HG03469 (cell line): ENCODE data around the gene CDSN.

Experiments used
- ATAC-seq: cut with Tn5 transposase; IDR thresholded peaks from one replicate; pipeline ENCODE4 v1.9.1; 2021; ENCODE audit warnings: mild to moderate bottlenecking, moderate library complexity, moderate number of reproducible peaks; ENCODE audit not compliant: unreplicated experiment

The CDSN gene

DNA sequence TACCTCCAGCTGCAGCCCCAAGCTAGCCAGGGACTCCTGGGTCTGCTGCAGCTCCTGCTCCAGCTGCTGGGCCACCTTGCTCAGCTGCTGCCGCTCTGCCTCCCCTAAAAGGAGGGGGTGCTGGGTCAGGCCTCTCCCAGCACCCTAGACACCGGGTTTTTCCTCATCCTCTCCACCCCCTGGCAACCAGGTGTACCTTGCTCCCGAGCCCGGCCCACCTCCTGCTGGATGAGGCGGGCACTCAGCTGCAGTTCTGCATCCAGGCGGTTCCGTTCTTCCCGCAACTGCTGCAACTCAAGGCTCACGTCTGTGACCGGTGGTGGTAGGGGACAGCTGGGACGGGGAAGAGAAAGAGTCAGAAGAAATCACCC, 24.7 kb upstream of the CDSN start:
- no peak for ATAC-seq

DNA sequence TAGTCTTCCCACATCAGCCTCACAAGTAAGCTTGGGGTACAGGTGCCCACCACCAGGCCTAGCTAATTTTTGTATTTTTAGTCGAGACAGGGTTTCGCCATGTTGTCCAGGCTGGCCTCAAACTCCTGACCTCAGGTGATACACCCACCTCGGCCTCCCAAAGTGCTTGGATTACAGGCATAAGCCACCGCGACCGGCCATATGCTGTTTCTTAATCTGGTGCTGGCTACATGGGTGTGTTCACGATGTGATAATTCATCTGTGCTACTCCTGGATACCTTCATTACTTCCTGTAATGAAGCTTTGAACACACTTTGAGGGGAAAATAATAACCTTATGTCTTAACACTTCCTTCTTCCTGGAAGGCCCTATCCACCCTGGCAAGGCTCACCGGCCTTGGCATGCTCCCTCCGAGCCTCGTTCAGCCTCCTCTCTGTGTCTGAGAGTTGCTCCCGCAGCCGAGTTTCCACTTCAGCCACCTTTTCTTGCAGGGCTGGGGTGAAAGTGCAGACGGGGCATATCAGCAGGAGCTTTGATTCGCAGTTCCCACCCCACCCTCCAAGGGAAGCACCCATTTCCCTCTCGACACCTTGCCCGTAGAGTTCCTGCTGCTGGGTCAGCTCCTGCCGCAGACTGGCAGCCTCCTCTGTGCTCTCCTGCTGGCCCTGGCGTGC, 24.2 kb upstream of the CDSN start:
- no peak for ATAC-seq

DNA sequence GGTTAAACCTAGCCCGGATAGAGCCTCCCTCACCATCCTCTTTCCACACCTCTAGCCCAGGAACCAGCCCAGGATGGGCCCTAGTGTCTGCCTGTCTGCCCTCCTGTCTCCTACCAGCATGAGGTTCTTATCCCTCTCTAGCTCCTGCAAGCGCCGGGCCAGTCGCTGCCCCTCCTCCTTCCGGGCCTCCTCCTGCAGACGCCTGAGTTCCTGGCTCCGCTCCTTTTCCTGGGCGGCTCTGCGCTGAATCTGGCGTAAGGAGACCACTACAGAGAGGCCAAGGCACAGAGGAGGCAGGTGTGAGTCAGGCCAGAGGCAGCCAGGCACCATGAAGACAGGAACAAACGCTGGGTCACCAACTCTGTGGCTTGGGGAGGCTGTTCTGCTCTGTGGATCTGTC, 22.9 kb upstream of the CDSN start:
- no peak for ATAC-seq

DNA sequence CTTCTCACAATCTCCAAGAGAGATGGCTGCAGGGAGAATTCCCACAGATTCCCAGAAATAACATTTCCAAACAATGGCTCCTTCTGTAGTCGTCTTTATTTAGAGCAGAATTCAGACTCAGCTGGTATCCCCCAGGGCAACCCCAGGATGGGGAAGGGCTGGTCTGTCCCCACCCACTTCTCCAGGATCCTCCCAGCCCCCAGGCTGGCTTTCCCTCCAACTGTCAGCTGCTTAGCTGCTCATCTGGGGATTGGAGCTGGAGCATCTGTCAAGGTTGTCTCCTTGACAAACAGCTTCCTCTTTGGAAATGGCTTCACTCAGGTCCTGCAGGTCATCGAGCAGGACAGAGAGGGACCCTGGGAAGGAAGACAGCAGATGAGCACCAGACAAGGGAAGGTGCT, 22.1 kb upstream of the CDSN start:
- ATAC-seq, result no peak

DNA sequence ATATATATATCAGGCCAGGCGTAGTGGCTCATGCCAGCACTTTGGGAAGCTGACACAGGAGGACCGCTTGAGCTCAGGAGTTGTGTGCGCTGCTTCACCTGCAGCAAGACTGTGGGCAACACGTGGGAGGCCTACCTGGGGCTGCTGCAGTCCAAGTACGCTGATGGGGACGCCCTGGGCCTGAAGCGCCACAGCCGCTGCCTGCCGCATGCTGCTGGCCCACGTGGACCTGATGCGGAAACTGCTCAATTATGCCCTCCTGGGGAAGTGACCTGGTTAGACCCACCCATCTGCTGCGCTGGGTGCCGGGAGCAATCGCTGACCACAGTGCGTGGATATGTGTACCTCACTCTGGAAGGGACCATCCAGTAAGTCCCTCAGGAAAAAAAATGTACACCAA, 20.4 kb upstream of the CDSN start:
- ATAC-seq, result no peak

DNA sequence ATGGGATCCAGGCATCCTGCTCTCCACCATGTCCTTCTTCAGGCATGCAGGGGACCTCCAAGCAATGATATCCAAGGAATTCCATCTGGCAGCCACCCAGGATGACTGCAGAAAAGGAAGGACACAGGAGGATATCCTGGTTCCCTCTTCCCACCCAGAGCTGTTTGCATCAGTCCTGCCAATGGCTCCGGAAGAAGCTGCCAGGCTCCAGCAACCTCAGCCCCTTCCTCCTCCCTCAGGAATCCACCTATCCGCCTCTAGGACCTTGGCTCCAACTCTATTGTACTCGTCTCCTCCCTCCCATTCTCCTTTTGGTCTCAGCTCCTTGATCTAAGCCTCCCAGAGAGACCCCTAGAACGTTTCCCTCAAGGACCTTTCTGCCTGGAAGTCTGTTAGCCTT, 19.4 kb upstream of the CDSN start:
- no peak for ATAC-seq

DNA sequence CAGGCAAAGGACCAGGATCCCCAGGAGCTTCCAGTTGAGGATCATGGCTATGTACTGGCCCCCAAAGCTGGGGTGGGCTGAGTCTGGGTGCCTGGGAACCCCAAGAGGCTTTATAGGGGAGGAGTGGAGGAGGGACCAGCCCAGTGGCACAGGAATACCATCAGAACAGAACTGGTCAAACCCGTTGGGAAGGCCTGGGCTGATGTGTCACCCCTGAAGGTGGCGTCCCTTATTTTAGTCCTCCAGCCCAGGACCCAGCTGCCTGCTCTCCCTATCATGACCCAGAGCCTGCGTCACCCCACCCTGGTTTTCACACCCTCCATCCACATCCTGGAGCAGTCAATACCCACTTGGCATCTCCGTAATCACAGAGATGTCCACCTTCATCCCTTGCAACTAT, 18.7 kb upstream of the CDSN start, which contains the start of gene PSORS1C2:
Gene PSORS1C2, minus strand, starts transcription at position 85 of the 400 bp plus-strand sequence. Its CDS starts 40 bp downstream, at position 45.
- no peak for ATAC-seq

DNA sequence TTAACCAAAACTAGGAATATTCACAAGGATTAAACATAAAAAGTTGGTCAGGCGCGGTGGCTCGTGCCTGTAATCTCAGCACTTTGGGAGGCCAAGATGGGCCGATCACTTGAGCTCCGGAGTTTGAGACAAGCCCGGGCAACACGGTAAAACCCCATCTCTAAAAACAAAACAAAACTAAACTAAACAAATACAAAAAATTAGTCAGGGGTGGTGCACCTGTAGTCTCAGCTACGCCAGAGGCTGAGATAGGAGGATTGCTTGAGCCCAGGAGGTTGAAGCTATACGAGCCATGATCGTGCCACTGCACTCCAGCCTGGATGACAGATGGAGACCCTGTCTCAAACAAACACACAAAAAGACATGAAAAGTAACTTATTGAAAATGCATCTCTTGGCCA, 15.5 kb upstream of the CDSN start:
- ATAC-seq, result no peak

DNA sequence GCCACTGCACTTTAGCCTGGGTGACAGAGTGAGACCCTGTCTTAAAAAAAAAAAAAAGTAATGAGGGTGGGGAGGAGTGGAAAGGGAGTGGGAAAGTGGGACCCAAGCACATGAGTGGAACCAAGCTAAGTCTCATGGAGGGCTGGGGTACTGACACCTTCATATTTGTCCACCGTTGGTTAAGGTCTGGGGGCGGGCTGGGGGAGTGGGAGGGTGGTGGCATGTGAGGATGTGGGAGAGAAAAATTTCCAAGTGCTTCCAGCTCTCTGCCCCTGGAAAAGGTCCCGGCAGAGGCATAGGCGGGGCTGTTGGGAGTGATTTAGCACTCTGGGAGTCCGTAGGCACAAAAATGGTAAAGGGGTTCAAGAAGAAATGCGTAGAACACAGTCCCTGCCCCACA, 12.6 kb upstream of the CDSN start:
- no peak for ATAC-seq

DNA sequence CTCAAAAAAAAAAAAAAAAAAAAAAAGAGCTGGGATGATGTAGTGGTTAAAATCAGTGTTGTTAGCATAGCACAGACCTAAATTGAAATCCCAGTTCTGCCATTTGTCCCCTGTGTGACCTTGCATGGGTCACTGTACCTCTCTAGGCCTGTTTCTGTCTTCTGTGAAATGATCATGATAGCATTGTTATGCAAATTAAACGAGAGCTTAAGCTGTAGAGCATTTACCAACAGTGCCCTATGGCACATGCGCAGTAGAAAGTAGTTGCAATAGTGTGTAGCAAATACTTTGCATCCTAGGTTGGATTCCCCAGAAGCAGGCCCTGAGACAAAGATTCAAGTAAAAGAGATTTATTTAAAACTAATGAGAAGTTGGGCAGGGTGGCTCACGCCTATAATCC, 11.3 kb upstream of the CDSN start:
- no peak for ATAC-seq

DNA sequence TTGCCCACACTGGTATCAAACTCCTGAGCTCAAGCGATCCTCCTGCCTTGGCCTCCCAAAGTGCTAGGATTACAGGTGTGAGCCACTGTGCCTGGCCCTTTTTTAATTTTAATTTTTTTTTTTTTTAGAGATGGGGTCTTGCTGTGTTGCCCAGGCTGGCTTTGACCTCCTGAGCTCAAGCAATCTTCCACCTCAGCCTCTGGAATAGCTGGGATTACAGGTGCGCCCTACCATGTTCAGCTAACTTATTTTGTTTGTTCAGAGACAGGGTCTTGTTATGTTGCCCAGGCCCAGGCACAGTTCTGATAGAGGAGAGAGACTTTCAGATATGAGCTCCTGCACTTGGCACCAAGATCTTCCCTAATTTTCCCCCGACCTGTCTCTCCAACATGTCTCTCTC, 10.5 kb upstream of the CDSN start:
- no peak for ATAC-seq

DNA sequence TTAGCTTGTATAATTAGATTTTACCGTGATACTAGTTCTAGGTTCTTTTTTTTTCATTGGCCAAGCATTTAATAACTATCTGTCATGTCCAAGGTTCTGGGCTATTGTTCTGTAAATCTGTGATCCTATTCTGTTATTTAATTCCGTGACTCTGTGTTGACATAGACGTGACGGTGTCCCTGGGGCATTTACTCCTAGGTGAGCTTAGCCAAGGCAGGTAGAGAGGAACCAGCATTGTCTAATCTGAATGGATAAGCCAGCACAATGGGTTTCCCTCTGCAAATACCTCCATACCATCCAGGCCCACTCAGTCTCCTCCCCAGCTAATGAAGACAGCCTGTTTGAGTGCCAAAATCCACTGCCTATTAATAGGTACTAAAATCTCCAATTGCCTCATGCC, 8.9 kb upstream of the CDSN start:
- no peak for ATAC-seq

DNA sequence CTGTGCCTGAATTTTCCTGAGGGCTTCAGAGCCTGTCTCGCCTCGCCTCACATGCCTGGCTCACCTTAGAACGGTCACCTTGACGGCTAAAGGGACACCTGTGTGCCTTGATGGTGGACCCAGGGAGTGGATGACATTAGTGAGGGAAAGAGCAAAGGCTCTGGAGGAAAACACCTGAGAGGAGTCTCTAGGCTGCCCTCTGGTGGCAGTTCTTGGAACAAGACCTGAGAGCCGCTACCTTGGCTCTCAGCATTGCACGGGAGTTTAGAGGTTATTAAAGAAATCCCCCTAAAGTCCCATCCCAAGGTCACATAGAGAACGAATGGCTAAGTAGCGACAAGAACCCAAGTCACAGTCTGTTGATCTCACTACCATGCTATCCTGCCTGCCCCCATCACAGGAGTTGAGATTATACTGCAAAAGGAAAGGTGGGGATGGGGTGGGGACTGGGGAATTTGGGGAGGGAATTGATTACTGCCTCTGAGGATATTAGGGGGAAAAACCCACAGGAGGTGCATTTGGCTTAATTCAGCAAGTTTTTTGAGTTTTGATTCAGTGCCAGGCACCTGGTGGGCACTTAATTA, 7.9 kb upstream of the CDSN start:
- ATAC-seq, result no peak

DNA sequence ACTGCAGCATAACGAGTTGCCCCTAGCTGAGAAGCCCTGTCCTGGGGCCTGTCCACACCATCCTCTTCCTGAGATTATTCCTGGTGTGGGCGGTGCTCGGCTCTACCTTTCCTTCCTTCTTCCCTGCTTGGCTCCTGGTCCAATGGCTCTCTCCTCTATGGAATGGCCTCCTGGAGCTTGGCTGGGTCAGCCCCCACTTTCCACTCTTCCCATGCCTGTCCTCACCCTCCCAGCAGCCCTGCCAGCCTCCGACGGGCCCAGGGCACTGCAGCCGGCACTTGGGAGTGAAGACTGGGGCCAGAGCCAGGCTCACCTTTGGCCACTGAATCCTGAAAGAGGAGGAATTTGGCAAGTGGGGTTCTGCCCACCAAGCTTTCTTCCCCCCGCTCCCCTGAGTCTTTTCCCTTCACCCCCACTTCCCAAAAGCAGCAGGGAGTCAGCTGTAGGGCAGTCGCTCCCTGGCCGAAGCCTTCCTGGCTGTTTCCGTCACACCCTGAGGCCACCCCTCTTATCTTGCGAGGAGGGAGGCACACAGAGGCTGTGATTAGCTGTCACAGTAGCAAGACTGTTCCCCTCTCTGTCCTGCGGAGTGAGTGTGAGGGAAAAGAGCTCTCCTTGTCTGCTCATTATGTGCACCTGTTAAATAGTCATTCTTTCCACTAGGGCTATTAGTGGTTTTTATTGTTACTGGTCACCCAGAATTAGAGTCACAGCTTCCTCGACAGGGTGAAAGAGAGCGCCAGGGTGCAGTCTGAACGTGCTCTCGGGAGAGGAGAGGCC, 6.3 kb upstream of the CDSN start:
- no peak for ATAC-seq

DNA sequence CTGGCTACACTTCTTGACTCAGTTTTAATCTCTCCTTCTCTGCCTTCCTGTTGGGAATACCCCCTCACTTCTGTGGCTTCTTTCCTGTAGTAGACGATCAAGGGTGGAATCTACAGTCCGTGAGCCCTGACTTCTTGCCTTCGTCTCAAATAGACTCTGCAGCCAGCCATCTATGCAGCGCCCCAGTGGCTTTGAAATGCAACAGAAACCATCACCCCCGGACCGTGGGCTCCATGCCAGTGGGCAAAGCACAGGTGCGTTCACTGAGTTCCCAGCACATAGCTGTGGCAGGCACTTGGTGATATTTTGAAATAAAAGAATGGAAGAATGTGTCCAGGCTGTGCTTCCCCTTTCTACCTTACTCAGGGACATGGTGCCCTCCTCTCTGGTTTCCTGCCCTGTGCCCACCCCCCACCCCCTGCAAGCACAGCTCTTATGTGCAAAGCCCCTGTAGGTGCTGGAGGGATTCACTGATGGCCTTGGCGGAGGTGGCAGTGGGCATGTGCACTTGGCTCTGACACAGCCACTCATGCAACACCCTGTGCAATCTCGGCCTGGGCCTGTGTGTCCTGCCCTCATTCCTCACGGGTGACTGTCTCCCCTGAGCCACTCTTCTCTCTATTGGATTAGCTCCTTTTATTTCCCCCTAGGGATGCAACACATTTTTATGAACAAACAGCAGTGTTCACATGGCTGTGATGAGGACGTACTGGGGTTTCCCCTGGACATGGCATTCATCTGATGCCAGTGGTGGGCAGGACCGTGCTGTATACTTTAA, 5.5 kb upstream of the CDSN start:
- no peak for ATAC-seq

DNA sequence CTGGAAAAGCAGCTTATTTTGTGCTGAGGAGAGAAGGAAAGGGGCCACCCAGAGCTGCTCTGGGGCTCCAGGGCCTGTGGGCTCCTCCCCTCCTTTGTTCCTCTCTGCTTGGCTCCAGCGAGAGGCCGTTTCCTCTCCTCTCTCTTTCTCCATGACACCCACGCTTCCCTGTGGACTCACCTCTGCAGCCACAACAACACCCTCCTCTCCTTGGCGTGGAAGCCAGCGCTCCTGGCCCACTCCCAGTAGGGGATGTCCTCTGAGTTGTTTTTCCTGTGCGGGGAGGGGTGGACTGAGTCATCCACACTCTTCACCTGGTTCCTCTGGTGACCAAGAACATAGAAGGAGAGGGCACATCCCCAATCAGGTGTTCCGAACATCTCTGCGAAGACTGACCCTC, 4.9 kb upstream of the CDSN start:
- no peak for ATAC-seq

DNA sequence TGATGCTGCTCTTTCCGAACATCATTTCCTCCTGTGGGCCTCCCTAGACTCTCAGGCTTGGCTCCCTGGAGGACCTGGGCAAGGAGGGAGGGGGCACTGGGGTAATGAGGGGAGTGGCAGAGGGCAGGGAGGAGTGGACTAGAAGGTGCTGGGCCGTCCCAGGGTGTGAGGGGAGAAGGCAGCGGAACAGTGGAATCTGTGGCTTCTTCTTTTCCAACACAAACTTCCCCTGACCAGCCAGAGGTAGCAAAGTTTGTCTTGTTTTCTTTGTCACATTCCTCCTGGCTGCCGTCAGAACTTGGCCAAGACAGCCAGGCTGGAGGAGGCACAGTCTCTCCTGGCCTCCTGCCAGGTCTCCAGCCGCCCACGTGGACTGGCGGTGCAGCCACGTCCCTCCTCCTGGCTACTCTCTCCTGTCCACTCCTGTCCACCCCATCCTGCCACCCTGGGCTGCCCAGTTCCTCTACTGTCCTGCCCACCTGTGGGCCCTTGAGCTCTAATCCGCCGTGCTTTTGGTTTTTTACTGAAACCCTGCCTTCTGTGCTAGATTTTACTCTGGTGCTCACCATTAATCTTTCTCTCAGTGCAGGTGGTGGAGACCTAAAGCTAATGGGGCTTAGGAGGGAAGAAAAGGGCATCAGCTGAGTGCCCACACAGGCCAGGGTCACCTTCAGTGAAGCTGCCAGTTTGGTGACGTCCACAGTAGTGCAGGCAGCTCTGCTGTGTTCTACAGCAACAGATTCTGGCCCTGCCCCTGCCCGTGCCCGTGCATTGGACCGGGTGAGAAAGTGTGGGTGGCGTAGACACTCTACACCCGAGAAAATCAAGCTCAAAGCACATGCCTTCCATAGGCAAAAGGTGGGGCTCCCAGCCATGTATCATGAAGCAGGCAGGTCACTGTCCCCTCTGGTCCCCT, 2.8 kb upstream of the CDSN start:
- no peak for ATAC-seq

DNA sequence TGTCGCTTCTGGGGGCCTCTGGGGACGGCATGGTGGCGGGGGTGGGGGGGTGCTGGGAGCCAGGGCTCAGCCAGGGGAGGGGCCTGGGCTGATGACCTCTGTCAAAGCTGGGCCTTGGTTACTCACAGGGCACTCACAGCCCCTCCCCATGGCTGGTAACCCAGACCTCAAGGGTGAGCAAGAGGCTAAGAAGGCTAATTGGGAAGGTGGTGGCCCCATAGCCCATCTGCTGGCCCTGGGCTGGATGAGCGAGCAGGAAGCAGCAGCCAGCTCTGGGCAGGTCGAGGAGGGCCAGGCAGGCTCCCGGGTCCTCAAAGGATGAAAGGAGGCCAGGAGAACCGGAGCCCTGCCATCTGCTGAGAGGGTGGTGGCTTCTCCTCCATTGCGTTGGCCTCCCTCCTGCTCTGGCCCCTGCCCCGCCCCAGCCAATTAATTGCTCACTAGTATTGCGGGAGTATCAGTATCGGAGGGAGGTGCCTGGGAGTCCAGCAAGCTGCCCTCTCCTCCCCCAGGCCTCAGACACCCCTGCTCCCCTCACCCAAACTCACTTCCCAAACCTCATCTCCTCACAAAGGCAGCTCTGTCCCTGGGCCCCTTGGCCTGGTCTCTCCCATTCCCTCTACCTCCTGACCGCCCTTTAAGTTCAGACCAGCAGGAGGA, 1.0 kb upstream of the CDSN start:
- no peak for ATAC-seq

DNA sequence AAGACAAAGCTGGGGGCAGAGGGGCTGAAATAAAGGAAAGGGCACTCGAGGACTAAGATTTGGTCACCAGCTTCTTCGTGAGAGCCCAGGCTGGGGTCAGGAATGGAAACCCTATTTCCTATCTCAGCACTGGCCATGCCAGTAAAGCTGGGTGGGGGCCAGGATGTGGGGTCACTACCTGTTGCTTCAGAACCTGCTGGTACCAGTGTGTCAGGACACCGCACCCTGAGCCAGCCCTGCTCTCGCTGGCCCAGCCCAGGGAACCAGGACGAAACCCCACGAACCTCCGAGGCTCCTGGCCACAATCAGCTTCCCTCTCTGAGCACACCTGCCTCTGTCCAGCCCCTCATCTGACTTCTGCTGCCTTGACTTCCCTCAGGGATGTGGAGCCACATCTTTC, 2.1 kb downstream of the CDSN start:
- ATAC-seq, result no peak
